Prostate gland (tissue), 2 donors: ENCODE data around the gene RNH1.

Experiments used
- CTCF ChIP-seq, 4 experiments: fragments of 200-600 bp in 2 of 4; fragments of 450-650 bp in 2 of 4; sonication (generic) in 2 of 4; IDR thresholded peaks; 1 replicate in 3 of 4; 2 replicates in 1 of 4; pipeline ENCODE4 v1.5.1; 2016 to 2019; ENCODE audit warnings: antibody characterized with exemption in 4 of 4, mild to moderate bottlenecking in 2 of 4, moderate library complexity in 2 of 4
- POLR2A ChIP-seq: fragments of 450-650 bp; IDR thresholded peaks from one replicate; pipeline ENCODE4 v1.6.1; 2016; ENCODE audit warnings: antibody characterized with exemption, mild to moderate bottlenecking
- POLR2AphosphoS5 ChIP-seq: sonication (generic); formaldehyde crosslinking; IDR thresholded peaks from one replicate; pipeline ENCODE4 v1.6.1; 2017; ENCODE audit warnings: antibody characterized with exemption

GRCh38 chr11:501001-501682 lies 5.9 kb downstream of the RNH1 start:
- TF ChIP-seq CTCF (IDR thresholded peaks at IDR 0.05) (no peak), POLR2AphosphoS5 (no peak), POLR2A (no peak)
